Vagina (tissue), 2 donors: ENCODE results near the gene HBA1. TPM values are rescaled to one million over a fixed set of nuclear protein-coding genes. Genes with fewer than 3 reads are reported as not detected.
A peak's percentile ranks its signal among the peaks of the same experiment; 100 is the strongest.

Experiments
- DNase-seq, 2 donors: peaks; one replicate each; pipeline ENCODE4 v3.0.0-alpha.2; 2017; ENCODE audit errors: extremely low spot score in 2 of 2
- H3K27ac ChIP-seq: fragments of 200-600 bp; sonication (generic); one replicate; pipeline ENCODE4 v1.5.1; 2019
- H3K27me3 ChIP-seq: fragments of 200-600 bp; sonication (generic); one replicate; pipeline ENCODE4 v1.5.1; 2019
- H3K36me3 ChIP-seq, 2 donors: fragments of 200-600 bp; sonication (generic); one replicate each; pipeline ENCODE4 v1.5.1; 2017 to 2019
- H3K4me1 ChIP-seq: fragments of 200-600 bp; sonication (generic); one replicate; pipeline ENCODE4 v1.5.1; 2019
- H3K4me3 ChIP-seq, 2 donors: fragments of 200-600 bp; sonication (generic); 1 replicate in 1 of 2; 2 replicates in 1 of 2; pipeline ENCODE4 v1.5.1; 2016 to 2019
- H3K9me3 ChIP-seq: fragments of 200-600 bp; sonication (generic); one replicate; pipeline ENCODE4 v1.5.1; 2019
- POLR2A ChIP-seq, 2 donors: fragments of 450-650 bp; IDR thresholded peaks; one replicate each; pipeline ENCODE4 v1.6.1; 2017; ENCODE audit warnings: antibody characterized with exemption in 2 of 2, mild to moderate bottlenecking in 2 of 2, moderate library complexity in 2 of 2
- POLR2AphosphoS5 ChIP-seq, 2 donors: sonication (generic); formaldehyde crosslinking; IDR thresholded peaks; one replicate each; pipeline ENCODE4 v1.9.0; 2017; ENCODE audit warnings: antibody characterized with exemption in 2 of 2, mild to moderate bottlenecking in 2 of 2, low read depth in 1 of 2; ENCODE audit not compliant: insufficient read depth in 1 of 2
- intact Hi-C: fragments of 100-400 bp; cut with DNase I; formaldehyde crosslinking; loops from one replicate; pipeline ENCODE4 v1.15.1; 2023
- total RNA-seq: library from RNA; depleted of rRNA; stranded (reverse); fragments of >200 nt; gene quantifications from one replicate; pipeline ENCODE4 v1.2.3, GENCODE V29; 2016
- TF ChIP-seq, protein P1 (sequence below), 3 experiments: fragments of 450-650 bp in 2 of 3; fragments of 200-600 bp in 1 of 3; sonication (generic) in 1 of 3; IDR thresholded peaks; one replicate each; pipeline ENCODE4 v1.5.1; 2017 to 2019; ENCODE audit warnings: antibody characterized with exemption in 3 of 3, mild to moderate bottlenecking in 2 of 3, moderate library complexity in 2 of 3

HBA1 gene
- total RNA-seq, 1 donor from 2014 or later, result 523 TPM

DNA sequence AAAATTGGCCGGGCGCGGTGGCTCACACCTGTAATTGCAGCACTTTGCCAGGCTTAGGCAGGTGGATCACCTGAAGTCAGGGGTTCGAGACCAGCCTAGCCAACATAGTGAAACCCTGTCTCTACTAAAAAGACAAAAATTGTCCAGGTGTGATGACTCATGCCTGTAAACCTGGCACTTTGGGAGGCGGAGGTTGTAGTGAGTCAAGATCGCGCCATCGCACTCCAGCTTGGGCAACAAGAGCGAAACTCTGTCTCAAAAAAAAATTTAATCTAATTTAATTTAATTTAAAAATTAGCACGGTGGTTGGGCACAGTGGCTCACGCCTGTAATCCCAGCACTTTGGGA lies 2.2 kb downstream of the HBA1 start:
- no peaks in the 10 kb centered on the region for H3K9me3 ChIP-seq
- H3K4me3 ChIP-seq, result no peak overlapping the region
- H3K4me1 ChIP-seq, result peaks cover 24% of the 10 kb centered on the region
- H3K36me3 ChIP-seq, result no peaks in the 10 kb centered on the region
- intact Hi-C loops, result no loop called here
- no peak for DNase-seq
- TF ChIP-seq POLR2A (IDR thresholded peaks at IDR 0.05) (no peak), POLR2AphosphoS5 (IDR thresholded peaks at IDR 0.05; ENCODE audit: insufficient read depth in 1 of 2, low read depth in 1 of 2) (no peak)
- H3K27ac ChIP-seq, result no peak overlapping the region
- peaks cover 12% of the 10 kb centered on the region for H3K27me3 ChIP-seq

DNA sequence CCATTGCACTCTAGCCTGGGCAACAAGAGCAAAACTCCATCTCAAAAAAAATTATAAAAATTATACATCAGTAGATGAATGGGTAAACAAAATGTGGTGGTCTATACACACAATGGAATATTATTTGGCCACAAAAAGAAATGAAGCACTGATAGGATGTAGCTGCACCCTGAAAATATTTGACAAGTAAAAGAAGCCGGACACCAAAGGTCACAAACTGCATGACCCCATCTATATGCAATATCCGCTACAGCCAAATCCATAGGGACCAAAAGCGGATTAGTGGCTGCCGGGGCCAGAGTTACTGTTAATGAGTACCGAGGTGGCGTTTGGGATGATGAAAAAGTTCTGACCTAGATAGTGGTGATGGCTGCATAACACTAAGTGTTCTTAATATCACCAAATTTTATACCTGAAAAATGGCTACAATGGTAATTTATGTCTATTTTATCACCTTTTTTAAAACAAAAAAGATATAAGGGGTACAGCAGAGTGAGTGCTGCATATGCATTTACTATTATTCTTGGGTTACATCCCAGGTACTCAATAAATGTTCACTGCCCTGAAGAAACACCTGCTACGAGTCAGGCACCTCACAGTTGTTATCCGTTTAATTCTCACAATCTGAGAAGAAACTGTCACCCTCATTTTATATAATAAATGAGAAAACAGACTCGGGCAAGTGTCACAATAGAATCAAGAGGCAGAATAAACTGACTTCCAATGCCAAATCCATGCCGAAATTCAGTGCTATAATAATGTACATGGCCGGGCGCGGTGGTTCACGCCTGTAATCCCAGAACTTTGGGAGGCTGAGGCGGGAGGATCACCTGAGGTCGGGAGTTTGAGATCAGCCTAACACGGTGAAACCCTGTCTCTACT lies 3.0 kb downstream of the HBA1 start:
- TF ChIP-seq POLR2A (IDR thresholded peaks at IDR 0.05) (no peak), POLR2AphosphoS5 (IDR thresholded peaks at IDR 0.05; ENCODE audit: insufficient read depth in 1 of 2, low read depth in 1 of 2) (no peak)
- TF ChIP-seq, protein P1, sequence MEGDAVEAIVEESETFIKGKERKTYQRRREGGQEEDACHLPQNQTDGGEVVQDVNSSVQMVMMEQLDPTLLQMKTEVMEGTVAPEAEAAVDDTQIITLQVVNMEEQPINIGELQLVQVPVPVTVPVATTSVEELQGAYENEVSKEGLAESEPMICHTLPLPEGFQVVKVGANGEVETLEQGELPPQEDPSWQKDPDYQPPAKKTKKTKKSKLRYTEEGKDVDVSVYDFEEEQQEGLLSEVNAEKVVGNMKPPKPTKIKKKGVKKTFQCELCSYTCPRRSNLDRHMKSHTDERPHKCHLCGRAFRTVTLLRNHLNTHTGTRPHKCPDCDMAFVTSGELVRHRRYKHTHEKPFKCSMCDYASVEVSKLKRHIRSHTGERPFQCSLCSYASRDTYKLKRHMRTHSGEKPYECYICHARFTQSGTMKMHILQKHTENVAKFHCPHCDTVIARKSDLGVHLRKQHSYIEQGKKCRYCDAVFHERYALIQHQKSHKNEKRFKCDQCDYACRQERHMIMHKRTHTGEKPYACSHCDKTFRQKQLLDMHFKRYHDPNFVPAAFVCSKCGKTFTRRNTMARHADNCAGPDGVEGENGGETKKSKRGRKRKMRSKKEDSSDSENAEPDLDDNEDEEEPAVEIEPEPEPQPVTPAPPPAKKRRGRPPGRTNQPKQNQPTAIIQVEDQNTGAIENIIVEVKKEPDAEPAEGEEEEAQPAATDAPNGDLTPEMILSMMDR (IDR thresholded peaks at IDR 0.05), result no peak
- no peaks in the 10 kb centered on the region for H3K9me3 ChIP-seq
- DNase-seq, result no peak
- H3K27me3 ChIP-seq, result peaks cover 12% of the 10 kb centered on the region
- H3K36me3 ChIP-seq, result no peaks in the 10 kb centered on the region
- H3K4me1 ChIP-seq, result peaks cover 24% of the 10 kb centered on the region
- intact Hi-C loops, result loop anchor here (5.0 kb wide), 1 partner anchor 72 kb away; no protein-coding TSS in a partner anchor
- no peak overlapping the region for H3K27ac ChIP-seq
- no peak overlapping the region for H3K4me3 ChIP-seq

DNA sequence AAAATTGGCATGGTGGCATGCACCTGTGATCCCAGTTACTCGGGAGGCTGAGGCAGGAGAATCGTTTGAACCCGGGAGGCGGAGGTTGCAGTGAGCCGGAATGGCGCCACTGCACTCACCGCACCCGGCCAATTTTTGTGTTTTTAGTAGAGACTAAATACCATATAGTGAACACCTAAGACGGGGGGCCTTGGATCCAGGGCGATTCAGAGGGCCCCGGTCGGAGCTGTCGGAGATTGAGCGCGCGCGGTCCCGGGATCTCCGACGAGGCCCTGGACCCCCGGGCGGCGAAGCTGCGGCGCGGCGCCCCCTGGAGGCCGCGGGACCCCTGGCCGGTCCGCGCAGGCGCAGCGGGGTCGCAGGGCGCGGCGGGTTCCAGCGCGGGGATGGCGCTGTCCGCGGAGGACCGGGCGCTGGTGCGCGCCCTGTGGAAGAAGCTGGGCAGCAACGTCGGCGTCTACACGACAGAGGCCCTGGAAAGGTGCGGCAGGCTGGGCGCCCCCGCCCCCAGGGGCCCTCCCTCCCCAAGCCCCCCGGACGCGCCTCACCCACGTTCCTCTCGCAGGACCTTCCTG lies 3.7 kb downstream of the HBA1 start, which contains the start of gene HBQ1:
HBQ1 (plus strand) TSS at position 359 of the 575 bp plus-strand sequence; CDS start at position 387, 28 bp downstream.
- DNase-seq, result no peak
- intact Hi-C loops, result loop anchor here (5.0 kb wide), 1 partner anchor 73 kb away; no protein-coding TSS in a partner anchor
- Histone ChIP-seq H3K27ac (no peak within 1 kb of the TSS), H3K4me3 (peak within 1 kb of the TSS; percentile 20 to 35), H3K27me3 (peaks cover 12% of the 10 kb centered on the region), H3K36me3 (no peaks in the 10 kb centered on the region), H3K4me1 (peaks cover 24% of the 10 kb centered on the region), H3K9me3 (no peaks in the 10 kb centered on the region)
- TF ChIP-seq, protein P1 (IDR thresholded peaks at IDR 0.05), result no peak
- TF ChIP-seq POLR2A (IDR thresholded peaks at IDR 0.05) (no peak), POLR2AphosphoS5 (IDR thresholded peaks at IDR 0.05; ENCODE audit: insufficient read depth in 1 of 2, low read depth in 1 of 2) (no peak)

DNA sequence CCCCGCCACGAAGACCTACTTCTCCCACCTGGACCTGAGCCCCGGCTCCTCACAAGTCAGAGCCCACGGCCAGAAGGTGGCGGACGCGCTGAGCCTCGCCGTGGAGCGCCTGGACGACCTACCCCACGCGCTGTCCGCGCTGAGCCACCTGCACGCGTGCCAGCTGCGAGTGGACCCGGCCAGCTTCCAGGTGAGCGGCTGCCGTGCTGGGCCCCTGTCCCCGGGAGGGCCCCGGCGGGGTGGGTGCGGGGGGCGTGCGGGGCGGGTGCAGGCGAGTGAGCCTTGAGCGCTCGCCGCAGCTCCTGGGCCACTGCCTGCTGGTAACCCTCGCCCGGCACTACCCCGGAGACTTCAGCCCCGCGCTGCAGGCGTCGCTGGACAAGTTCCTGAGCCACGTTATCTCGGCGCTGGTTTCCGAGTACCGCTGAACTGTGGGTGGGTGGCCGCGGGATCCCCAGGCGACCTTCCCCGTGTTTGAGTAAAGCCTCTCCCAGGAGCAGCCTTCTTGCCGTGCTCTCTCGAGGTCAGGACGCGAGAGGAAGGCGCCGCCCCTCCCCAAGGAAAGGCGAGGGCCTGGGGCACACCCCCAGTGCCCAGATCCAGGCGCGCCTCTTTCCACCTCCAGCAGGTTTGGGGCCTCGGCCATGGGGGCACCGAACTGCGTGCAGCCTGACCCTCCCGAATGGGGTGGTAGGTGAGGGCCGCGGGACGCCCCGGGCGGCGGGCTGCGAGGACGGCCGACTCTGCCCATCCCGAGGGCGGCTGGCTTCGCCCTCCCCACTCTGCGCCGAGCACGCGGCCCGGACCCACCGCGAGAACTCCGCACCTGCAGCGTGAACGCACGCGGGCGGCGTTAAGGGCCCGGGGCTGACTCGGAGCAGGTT lies 4.4 kb downstream of the HBA1 start:
- Histone ChIP-seq H3K36me3 (no peaks in the 10 kb centered on the region), H3K27me3 (peaks cover 12% of the 10 kb centered on the region), H3K27ac (no peak overlapping the region), H3K4me3 (peak overlapping the region; percentile 20 to 35), H3K4me1 (peaks cover 24% of the 10 kb centered on the region), H3K9me3 (no peaks in the 10 kb centered on the region)
- intact Hi-C loops, result loop anchor here (5.0 kb wide), 1 partner anchor 74 kb away; no protein-coding TSS in a partner anchor
- TF ChIP-seq POLR2AphosphoS5 (IDR thresholded peaks at IDR 0.05; ENCODE audit: insufficient read depth in 1 of 2, low read depth in 1 of 2) (no peak), POLR2A (IDR thresholded peaks at IDR 0.05) (no peak)
- TF ChIP-seq, protein P1 (IDR thresholded peaks at IDR 0.05), result no peak
- no peak for DNase-seq

GRCh38 chr16:181565-182021 lies 5.1 kb downstream of the HBA1 start:
- H3K36me3 ChIP-seq, result no peaks in the 10 kb centered on the region
- H3K27me3 ChIP-seq, result peaks cover 12% of the 10 kb centered on the region
- no peak overlapping the region for H3K27ac ChIP-seq
- peak overlapping the region; percentile 20 to 35 for H3K4me3 ChIP-seq
- intact Hi-C loops, result loop anchor here (5.0 kb wide), 1 partner anchor 74 kb away; no protein-coding TSS in a partner anchor
- H3K4me1 ChIP-seq, result peaks cover 24% of the 10 kb centered on the region
- TF ChIP-seq, protein P1 (IDR thresholded peaks at IDR 0.05), result peak; percentile 87 to 93 (median 89)
- TF ChIP-seq POLR2A (IDR thresholded peaks at IDR 0.05), result no peak
- no peak for TF ChIP-seq POLR2AphosphoS5 (IDR thresholded peaks at IDR 0.05; ENCODE audit: insufficient read depth in 1 of 2, low read depth in 1 of 2)
- no peaks in the 10 kb centered on the region for H3K9me3 ChIP-seq
- no peak for DNase-seq
